Kidney (tissue), 14 donors: ENCODE measurements around the gene RNASE8. TPM values are rescaled to one million over a fixed set of nuclear protein-coding genes. Genes with fewer than 3 reads are reported as not detected.

ENCODE experiments used
- DNase-seq, 5 donors: peaks; one replicate each; pipeline ENCODE4 v3.0.0-alpha.2; 2013 to 2020
- FAIRE-seq: peaks from 2 replicates; lab custom pipeline; 2012; peaks lifted over from hg19 to GRCh38; lab: Jason Lieb, UNC
- H3K27ac ChIP-seq, 2 donors: one replicate each; pipeline ENCODE4 v1.7.0; 2013; ENCODE audit warnings: low read depth in 2 of 2, low read length in 2 of 2, inconsistent platforms in 1 of 2
- H3K27me3 ChIP-seq: one replicate; pipeline ENCODE4 v1.7.1; 2013; ENCODE audit warnings: low read length, inconsistent platforms; ENCODE audit not compliant: control insufficient read depth, insufficient read depth
- H3K36me3 ChIP-seq, 3 donors: one replicate each; pipeline versions ENCODE4 v1.7.0 to v1.7.1; 2013; ENCODE audit warnings: low read length in 3 of 3, control low read depth in 1 of 3, inconsistent platforms in 1 of 3; ENCODE audit not compliant: insufficient read depth in 3 of 3, control insufficient read depth in 2 of 3
- H3K4me1 ChIP-seq, 3 donors: one replicate each; pipeline versions ENCODE4 v1.7.0 to v1.7.1; 2013; ENCODE audit warnings: low read length in 3 of 3, inconsistent platforms in 1 of 3, low read depth in 1 of 3; ENCODE audit not compliant: control insufficient read depth in 2 of 3, insufficient read depth in 2 of 3
- H3K4me3 ChIP-seq, 3 donors: one replicate each; pipeline versions ENCODE4 v1.7.0 to v1.8.1; 2013; ENCODE audit warnings: low read length in 3 of 3, control low read depth in 1 of 3, inconsistent platforms in 1 of 3
- H3K9ac ChIP-seq, 3 donors: one replicate each; pipeline versions ENCODE4 v1.7.0 to v1.7.1; 2013; ENCODE audit warnings: low read length in 3 of 3, control low read depth in 1 of 3, inconsistent platforms in 1 of 3
- H3K9me3 ChIP-seq, 3 donors: one replicate each; pipeline versions ENCODE4 v1.7.0 to v1.7.1; 2013; ENCODE audit warnings: low read length in 3 of 3, control low read depth in 1 of 3, inconsistent platforms in 1 of 3; ENCODE audit not compliant: control insufficient read depth in 2 of 3, insufficient read depth in 1 of 3
- intact Hi-C: fragments of 100-400 bp; cut with DNase I; formaldehyde crosslinking; loops from one replicate; pipeline ENCODE4 v1.11.1; 2022
- polyA plus RNA-seq: library from polyadenylated mRNA; stranded (reverse); fragments of 350-450 nt; fragmentation: Illumina TruSeq; extraction: RNeasy Lipid Tissue Mini Kit (QIAGEN cat#74804); gene quantifications from one replicate; pipeline ENCODE4 v1.2.3, GENCODE V29; 2014; ENCODE audit warnings: low read depth, low replicate concordance; ENCODE audit not compliant: insufficient read depth
- total RNA-seq: library from RNA; stranded (reverse); fragmentation: NEBNext Ultra II Directional; extraction: Animal tissue kit (Norgen Biotek cat#: 25700); gene quantifications from one replicate; pipeline ENCODE4 v1.2.1, GENCODE V29; 2021
- TF ChIP-seq, protein P1 (sequence below): IDR thresholded peaks from 3 replicates; pipeline ENCODE4 v1.5.1; 2012; ENCODE audit warnings: mild to moderate bottlenecking, moderate library complexity, borderline replicate concordance; ENCODE audit not compliant: insufficient read depth; ENCODE audit errors: extremely low read depth
- donor health status: control.
- donor health status: control.
- donor health status: control.
- donor health status: control.
- donor health status: control.
- donor health status: DM: yes; HTN: yes; CAD: no.
- donor health status: Normal renal cell carcinoma (clear cell type).

The RNASE8 gene
- total and polyA plus RNA-seq, 2 donors from 2014 or later = not detected

DNA sequence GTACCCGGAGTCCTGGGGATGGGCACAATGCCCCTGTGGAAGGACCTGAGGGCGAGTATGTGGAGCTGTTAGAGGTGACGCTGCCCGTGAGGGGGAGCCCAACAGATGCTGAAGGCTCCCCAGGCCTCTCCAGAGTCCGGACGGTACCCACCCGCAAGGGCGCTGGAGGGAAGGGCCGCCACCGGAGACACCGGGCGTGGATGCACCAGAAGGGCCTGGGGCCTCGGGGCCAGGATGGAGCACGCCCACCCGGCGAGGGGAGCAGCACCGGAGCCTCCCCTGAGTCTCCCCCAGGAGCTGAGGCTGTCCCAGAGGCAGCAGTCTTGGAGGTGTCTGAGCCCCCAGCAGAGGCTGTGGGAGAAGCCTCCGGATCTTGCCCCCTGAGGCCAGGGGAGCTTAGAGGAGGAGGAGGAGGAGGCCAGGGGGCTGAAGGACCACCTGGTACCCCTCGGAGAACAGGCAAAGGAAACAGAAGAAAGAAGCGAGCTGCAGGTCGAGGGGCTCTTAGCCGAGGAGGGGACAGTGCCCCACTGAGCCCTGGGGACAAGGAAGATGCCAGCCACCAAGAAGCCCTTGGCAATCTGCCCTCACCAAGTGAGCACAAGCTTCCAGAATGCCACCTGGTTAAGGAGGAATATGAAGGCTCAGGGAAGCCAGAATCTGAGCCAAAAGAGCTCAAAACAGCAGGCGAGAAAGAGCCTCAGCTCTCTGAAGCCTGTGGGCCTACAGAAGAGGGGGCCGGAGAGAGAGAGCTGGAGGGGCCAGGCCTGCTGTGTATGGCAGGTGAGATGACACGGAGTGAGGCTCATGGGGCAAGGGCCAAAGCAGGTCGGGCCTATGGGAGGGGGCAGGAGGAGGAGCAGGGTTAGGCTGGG, 17.0 kb downstream of the RNASE8 start:
- H3K4me3 ChIP-seq = no peak overlapping the region
- H3K36me3 ChIP-seq = peaks cover 21 to 40% (median 29%) of the 10 kb centered on the region in 3 donors
- H3K4me1 ChIP-seq = peaks cover 0 to 6% (median under 1%) of the 10 kb centered on the region in 3 donors
- H3K9ac ChIP-seq = no peak overlapping the region
- FAIRE-seq = no peak
- no peaks in the 10 kb centered on the region for H3K27me3 ChIP-seq
- no peaks in the 10 kb centered on the region for H3K9me3 ChIP-seq
- H3K27ac ChIP-seq = no peak overlapping the region
- intact Hi-C loops = no loop called here
- DNase-seq = no peak
- TF ChIP-seq, protein P1, sequence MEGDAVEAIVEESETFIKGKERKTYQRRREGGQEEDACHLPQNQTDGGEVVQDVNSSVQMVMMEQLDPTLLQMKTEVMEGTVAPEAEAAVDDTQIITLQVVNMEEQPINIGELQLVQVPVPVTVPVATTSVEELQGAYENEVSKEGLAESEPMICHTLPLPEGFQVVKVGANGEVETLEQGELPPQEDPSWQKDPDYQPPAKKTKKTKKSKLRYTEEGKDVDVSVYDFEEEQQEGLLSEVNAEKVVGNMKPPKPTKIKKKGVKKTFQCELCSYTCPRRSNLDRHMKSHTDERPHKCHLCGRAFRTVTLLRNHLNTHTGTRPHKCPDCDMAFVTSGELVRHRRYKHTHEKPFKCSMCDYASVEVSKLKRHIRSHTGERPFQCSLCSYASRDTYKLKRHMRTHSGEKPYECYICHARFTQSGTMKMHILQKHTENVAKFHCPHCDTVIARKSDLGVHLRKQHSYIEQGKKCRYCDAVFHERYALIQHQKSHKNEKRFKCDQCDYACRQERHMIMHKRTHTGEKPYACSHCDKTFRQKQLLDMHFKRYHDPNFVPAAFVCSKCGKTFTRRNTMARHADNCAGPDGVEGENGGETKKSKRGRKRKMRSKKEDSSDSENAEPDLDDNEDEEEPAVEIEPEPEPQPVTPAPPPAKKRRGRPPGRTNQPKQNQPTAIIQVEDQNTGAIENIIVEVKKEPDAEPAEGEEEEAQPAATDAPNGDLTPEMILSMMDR = no peak

- Histone ChIP-seq H3K4me1 (peaks cover 0 to 6% (median 0%) of the 10 kb centered on the region in 3 donors), H3K27me3 (no peaks in the 10 kb centered on the region), H3K4me3 (no peak overlapping the region), H3K9ac (no peak overlapping the region), H3K36me3 (peaks cover 23 to 48% (median 29%) of the 10 kb centered on the region in 3 donors), H3K27ac (no peak overlapping the region), H3K9me3 (no peaks in the 10 kb centered on the region)
- TF ChIP-seq, protein P1 = no peak
- FAIRE-seq = no peak
- DNase-seq = no peak
- intact Hi-C loops = no loop called here
These were observed 18.3 kb downstream of the RNASE8 start for GRCh38 chr14:21075719-21076437.

DNA sequence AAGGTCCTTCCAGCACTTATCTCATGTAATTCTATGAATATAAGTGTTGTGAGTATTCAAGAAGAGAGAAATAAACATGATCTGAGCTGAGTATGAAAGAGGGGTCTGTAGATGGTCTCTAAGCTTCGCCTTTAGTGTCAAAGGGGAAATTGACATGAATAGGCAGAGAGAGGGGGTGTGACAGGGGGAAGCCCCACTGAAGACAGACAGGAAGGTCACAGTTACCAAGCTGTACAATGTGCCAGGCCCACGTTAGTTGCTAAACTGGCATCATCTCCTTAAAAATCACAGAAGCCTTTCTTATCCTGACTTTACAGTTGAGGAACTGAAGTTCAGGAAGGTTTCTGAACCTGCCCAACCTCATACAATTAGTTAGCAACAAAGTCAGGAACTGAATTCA, 20.1 kb downstream of the RNASE8 start:
- intact Hi-C loops = no loop called here
- Histone ChIP-seq H3K4me1 (peaks cover 0 to 3% (median 0%) of the 10 kb centered on the region in 3 donors), H3K27me3 (no peaks in the 10 kb centered on the region), H3K9me3 (no peaks in the 10 kb centered on the region), H3K4me3 (no peak overlapping the region), H3K9ac (no peak overlapping the region), H3K36me3 (peaks cover 23 to 56% (median 32%) of the 10 kb centered on the region in 3 donors), H3K27ac (no peak overlapping the region)
- DNase-seq (no peak), FAIRE-seq (no peak)
- TF ChIP-seq, protein P1 = no peak
